ENCODE results near the gene PIP4P1.

DNA sequence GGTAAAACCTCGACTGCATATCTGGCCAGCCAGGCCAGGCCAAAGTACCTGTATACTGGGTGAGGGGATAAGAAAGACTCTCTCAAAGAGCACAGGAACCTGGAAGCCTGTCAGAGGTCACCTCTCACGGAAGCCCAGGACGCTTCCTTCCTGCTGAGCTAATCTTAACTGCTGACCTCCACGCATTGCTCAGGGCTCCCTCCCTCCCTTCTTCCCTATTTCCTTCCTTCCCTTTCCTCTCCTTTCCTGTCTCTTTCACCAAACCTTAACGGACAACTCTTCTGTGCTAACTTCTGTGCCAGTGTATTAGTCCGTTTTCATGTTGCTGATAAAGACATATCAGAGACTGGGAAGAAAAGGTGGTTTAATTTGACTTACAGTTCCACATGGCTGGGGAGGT is 29.3 kb upstream of the PIP4P1 start:
- TF ChIP-seq, protein P1, sequence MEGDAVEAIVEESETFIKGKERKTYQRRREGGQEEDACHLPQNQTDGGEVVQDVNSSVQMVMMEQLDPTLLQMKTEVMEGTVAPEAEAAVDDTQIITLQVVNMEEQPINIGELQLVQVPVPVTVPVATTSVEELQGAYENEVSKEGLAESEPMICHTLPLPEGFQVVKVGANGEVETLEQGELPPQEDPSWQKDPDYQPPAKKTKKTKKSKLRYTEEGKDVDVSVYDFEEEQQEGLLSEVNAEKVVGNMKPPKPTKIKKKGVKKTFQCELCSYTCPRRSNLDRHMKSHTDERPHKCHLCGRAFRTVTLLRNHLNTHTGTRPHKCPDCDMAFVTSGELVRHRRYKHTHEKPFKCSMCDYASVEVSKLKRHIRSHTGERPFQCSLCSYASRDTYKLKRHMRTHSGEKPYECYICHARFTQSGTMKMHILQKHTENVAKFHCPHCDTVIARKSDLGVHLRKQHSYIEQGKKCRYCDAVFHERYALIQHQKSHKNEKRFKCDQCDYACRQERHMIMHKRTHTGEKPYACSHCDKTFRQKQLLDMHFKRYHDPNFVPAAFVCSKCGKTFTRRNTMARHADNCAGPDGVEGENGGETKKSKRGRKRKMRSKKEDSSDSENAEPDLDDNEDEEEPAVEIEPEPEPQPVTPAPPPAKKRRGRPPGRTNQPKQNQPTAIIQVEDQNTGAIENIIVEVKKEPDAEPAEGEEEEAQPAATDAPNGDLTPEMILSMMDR (conservative IDR thresholded peaks at IDR 0.05 in 1 of 2, IDR thresholded peaks at IDR 0.05 in 1 of 2; ENCODE audit: extremely low read depth in 1 of 2, insufficient read depth in 1 of 2, low read depth in 1 of 2, low read length in 2 of 2): no peak
- no peak for TF ChIP-seq EZH2 (IDR thresholded peaks at IDR 0.05; ENCODE audit: borderline replicate concordance, low read length)

All from mammary epithelial cell (primary cell).